Pancreas (tissue), 10 donors: ENCODE results near the gene ADCY1. TPM values are rescaled to one million over a fixed set of nuclear protein-coding genes. Genes with fewer than 3 reads are reported as not detected.
A peak's percentile ranks its signal among the peaks of the same experiment; 100 is the strongest.

Experiments
- ATAC-seq, 4 donors: fragments of 200-7000 bp; cut with Tn5 transposase; one replicate each; pipeline versions ENCODE4 v1.8.0 to v1.9.1; 2020; ENCODE audit warnings: mild to moderate bottlenecking in 4 of 4, moderate library complexity in 4 of 4
- DNase-seq, 6 donors: peaks; one replicate each; pipeline ENCODE4 v3.0.0-alpha.2; 2020
- FAIRE-seq: peaks from 2 replicates; lab custom pipeline; 2012; peaks lifted over from hg19 to GRCh38; lab: Jason Lieb, UNC
- H3K27ac ChIP-seq, 4 donors: fragments of 200-600 bp; sonication (generic); 1 replicate in 3 of 4; 2 replicates in 1 of 4; pipeline versions ENCODE4 v1.5.0 to v1.8.0; 2020
- H3K27me3 ChIP-seq, 4 donors: fragments of 200-600 bp; one replicate each; pipeline ENCODE4 v1.8.0; 2021
- H3K36me3 ChIP-seq, 3 donors: fragments of 200-600 bp; sonication (generic) in 1 of 3; one replicate each; pipeline versions ENCODE4 v1.5.0 to v1.8.0; 2020 to 2021
- H3K4me1 ChIP-seq, 3 donors: fragments of 200-600 bp; one replicate each; pipeline ENCODE4 v1.8.0; 2021
- H3K4me3 ChIP-seq, 4 donors: fragments of 200-600 bp; sonication (generic) in 2 of 4; one replicate each; pipeline versions ENCODE4 v1.5.0 to v1.8.0; 2020 to 2021
- H3K9me3 ChIP-seq, 4 donors: fragments of 200-600 bp; one replicate each; pipeline ENCODE4 v1.8.0; 2021
- WGBS, 2 donors: extraction: QIAGEN DNeasy Blood & Tissue Kit; methylation state at CpG; one replicate each; pipeline ENCODE4 v1.1.7; 2013; 5-methylcytosine and 5-hydroxymethylcytosine counted together
- intact Hi-C, 3 donors: fragments of 100-400 bp; cut with DNase I; formaldehyde crosslinking; loops; one replicate each; pipeline versions ENCODE4 v1.11.1 to v1.14.2; 2022
- polyA plus RNA-seq, 2 donors: library from polyadenylated mRNA; stranded (reverse); fragments of 200-250 nt; gene quantifications; one replicate each; pipeline ENCODE4 v1.2.3, GENCODE V29; 2013
- total RNA-seq, 6 donors: library from RNA; stranded (reverse); fragmentation: NEBNext Ultra II Directional in 4 of 6; extraction: Animal tissue kit (Norgen Biotek cat#: 25700) in 4 of 6; gene quantifications; one replicate each; pipeline versions ENCODE4 v1.2.1 to v1.2.4, GENCODE V29; 2021 to 2023
- TF ChIP-seq, protein P1 (sequence below), 4 donors: fragments of 200-600 bp; sonication (generic) in 3 of 4; IDR thresholded peaks; one replicate each; pipeline versions ENCODE4 v1.5.0 to v1.8.0; 2021; ENCODE audit warnings: antibody characterized with exemption in 4 of 4
- donor health status: healthy with polysubstance abuse.
- donor health status: DM: no; HTN: no; CAD: no; lungs with moderate emphysema.
- donor health status: DM: no; HTN: no; CAD: no.
- donor health status: control.
- donor health status: control.
- donor health status: Bipolar disorder and iron deficiency.
- donor health status: DM: yes; HTN: yes; CAD: no.
- donor health status: DM: no; HTN: no; CAD: no.
- donor health status: DM: no; HTN: no; CAD: no.
- donor health status: DM: yes; HTN: yes; CAD: no.

ADCY1 gene
- total and polyA plus RNA-seq, 8 donors: 1.0 to 5.8 (median 4.2) TPM

DNA sequence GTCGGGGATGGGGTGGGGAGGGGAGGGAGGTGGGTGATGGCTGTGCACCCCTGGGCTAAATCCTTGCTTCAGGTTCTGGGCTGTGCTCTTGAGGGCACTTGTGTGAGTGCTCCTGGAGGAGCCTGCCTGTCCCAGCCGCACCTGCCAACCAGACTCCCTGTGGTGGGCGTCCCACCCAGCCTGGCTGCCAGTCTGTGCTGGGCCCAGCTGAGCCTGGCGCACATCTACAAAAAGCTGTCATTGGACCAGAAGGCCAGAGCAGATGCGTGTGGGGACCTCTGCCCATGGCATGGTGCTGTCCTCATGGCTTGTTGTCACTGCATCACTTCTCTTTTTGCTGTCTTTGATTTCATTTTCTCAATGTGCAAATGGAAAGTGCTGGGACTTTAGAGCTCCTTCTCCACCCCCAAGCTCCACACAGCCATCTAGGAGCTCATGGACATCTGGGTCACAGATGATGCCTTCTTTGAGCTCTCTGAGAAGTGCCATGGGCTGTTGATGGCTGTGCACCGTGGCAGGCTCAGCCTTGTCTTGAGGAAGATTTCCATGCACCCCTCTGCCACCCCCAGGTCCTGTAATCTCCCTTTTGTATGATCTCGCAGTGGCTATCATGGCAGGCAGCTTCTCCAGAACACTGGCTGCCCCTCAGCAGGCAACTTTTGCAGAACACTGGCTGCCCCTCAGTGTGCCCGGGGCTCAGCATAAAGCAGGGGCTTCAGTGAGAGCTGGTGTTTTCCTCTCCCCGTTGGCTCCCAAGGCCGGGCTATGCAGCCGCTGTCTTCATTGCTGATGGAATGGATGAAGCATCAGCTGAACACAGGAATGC is 83.9 kb downstream of the ADCY1 start:
- ATAC-seq (no peak), FAIRE-seq (no peak), DNase-seq (no peak)
- H3K36me3 ChIP-seq: no peaks in the 10 kb centered on the region
- H3K4me3 ChIP-seq: no peak overlapping the region
- intact Hi-C loops: no loop called here
- H3K4me1 ChIP-seq: no peaks in the 10 kb centered on the region
- no peak overlapping the region for H3K27ac ChIP-seq
- TF ChIP-seq, protein P1, sequence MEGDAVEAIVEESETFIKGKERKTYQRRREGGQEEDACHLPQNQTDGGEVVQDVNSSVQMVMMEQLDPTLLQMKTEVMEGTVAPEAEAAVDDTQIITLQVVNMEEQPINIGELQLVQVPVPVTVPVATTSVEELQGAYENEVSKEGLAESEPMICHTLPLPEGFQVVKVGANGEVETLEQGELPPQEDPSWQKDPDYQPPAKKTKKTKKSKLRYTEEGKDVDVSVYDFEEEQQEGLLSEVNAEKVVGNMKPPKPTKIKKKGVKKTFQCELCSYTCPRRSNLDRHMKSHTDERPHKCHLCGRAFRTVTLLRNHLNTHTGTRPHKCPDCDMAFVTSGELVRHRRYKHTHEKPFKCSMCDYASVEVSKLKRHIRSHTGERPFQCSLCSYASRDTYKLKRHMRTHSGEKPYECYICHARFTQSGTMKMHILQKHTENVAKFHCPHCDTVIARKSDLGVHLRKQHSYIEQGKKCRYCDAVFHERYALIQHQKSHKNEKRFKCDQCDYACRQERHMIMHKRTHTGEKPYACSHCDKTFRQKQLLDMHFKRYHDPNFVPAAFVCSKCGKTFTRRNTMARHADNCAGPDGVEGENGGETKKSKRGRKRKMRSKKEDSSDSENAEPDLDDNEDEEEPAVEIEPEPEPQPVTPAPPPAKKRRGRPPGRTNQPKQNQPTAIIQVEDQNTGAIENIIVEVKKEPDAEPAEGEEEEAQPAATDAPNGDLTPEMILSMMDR (IDR thresholded peaks at IDR 0.05): no peak
- 87 to 91% methylated on average over 11 of the region's 11 CpGs for WGBS, 2 donors
- no peaks in the 10 kb centered on the region for H3K27me3 ChIP-seq
- H3K9me3 ChIP-seq: no peaks in the 10 kb centered on the region

DNA sequence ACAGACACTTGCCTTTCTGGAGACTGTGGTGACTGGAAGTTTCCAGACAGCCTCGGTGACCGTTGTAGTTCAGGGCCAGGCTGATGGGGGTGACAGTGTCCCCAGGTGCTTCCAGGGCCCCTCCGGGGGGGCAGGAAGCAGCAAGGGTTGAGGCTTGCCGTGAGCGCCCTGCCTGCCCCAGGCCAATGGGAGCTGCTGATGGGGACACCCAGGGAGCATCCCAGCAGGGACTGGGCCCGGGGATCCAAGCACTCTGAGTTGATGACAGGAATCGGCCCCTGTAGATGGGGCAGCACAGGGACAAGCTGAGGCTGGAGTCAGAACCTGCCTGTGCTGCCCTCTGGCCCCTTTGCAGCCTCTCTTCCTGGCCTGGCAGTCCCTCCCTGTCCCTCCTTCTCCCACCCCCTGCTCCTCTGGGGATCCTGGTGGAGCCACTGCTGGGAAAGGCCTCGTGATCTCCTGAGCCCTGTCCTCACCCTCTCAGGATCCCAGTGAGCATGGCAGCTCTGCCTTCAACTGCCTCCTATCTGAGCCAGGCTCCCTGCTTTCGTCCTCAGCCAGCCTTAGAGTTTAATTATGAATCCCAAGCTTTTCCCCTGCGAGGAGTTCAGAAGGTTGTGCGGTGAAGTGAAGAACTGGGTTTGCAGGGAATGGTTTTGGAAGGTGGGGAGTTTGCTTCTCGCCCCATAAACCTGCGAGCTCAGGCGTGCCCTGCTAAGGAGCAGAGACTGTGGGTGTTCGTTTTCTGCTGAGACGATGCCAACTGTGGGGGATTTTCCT is 84.7 kb downstream of the ADCY1 start:
- 85 to 89% methylated on average over 16 of the region's 16 CpGs for WGBS, 2 donors
- Histone ChIP-seq H3K27me3 (no peaks in the 10 kb centered on the region), H3K9me3 (no peaks in the 10 kb centered on the region), H3K4me1 (no peaks in the 10 kb centered on the region), H3K36me3 (no peaks in the 10 kb centered on the region), H3K27ac (no peak overlapping the region), H3K4me3 (no peak overlapping the region)
- DNase-seq (peak in 1 of 6 donors; percentile 8), ATAC-seq (no peak), FAIRE-seq (no peak)
- TF ChIP-seq, protein P1 (IDR thresholded peaks at IDR 0.05): no peak
- intact Hi-C loops: no loop called here

DNA sequence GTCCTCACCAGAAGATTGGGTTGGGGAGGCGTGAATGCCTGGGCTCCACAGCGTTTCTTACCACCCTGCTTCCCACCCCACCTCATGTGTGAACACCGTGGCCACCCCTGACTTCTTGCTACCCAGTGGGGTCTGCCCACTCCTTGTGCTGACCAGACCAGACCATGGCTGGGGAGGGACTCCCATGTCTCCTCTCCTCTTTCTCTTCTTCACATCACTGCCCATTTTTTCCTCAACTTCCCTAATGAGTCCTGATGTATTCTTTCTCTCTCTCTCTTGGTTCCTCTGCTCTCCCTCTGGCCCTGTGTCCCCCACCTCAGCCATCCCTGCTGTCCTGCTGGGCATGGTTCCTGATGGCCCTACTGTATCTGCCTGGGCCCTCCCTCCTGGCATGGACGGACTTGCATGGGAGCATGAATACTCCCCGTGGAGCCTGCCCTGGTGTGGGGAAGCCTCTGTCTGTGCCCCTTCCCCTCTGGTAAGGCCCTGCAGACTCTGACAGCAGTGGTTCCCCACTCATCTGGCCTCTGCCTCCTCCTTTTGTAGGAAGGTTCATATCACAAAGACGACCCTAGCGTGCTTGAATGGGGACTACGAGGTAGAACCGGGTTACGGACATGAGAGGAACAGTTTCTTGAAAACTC is 85.5 kb downstream of the ADCY1 start:
- no peaks in the 10 kb centered on the region for H3K9me3 ChIP-seq
- no peak overlapping the region for H3K27ac ChIP-seq
- DNase-seq: peak in 1 of 6 donors; percentile 7
- 86 to 94% methylated on average over 10 of the region's 10 CpGs for WGBS, 2 donors
- no peaks in the 10 kb centered on the region for H3K36me3 ChIP-seq
- H3K27me3 ChIP-seq: no peaks in the 10 kb centered on the region
- intact Hi-C loops: loop anchor here in 1 of 3 donors (10.0 kb wide), 1 partner anchor 195 kb away; no protein-coding TSS in a partner anchor
- FAIRE-seq: no peak
- no peaks in the 10 kb centered on the region for H3K4me1 ChIP-seq
- H3K4me3 ChIP-seq: no peak overlapping the region
- TF ChIP-seq, protein P1 (IDR thresholded peaks at IDR 0.05): no peak
- ATAC-seq: no peak

DNA sequence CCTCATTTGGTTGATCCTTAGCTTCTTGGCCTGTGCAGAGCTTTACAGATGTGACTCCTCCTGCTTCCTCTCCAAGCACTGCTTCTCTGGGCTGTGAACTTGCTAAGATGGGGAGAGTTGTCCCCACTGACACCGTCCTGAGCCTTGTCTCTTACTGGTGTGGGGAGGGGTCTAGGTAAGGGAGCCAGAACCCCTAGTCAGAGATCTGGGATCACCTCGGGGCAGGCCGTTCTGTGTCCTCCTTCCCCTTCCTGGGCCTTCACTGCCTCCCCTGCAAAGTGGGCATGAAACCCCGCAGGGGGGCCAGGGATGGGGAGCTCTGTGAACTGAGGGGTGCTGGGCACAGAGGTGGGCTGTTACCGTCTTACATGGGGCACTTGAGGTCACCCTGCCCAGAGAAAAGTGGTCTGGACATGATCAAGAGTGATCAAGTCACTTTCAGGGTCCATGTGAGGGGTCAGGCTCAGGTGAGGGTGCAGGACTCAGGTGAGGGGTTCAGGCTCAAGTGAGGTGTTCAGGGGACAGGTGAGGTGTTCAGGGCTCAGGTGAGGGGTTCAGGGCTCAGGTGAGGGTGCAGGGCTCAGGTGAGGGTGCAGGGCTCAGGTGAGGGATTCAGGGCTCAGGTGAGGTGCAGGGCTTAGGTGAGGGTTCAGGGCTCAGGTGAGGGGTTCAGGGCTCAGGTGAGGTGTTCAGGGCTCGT is 86.2 kb downstream of the ADCY1 start:
- no peaks in the 10 kb centered on the region for H3K36me3 ChIP-seq
- TF ChIP-seq, protein P1 (IDR thresholded peaks at IDR 0.05): no peak
- H3K27me3 ChIP-seq: no peaks in the 10 kb centered on the region
- 80 to 83% methylated on average over 6 of the region's 6 CpGs for WGBS, 2 donors
- no peaks in the 10 kb centered on the region for H3K9me3 ChIP-seq
- FAIRE-seq (no peak), ATAC-seq (no peak), DNase-seq (peak in 1 of 6 donors; percentile 7)
- intact Hi-C loops: loop anchor here in 1 of 3 donors (10.0 kb wide), 1 partner anchor 194 kb away; no protein-coding TSS in a partner anchor
- H3K4me1 ChIP-seq: no peaks in the 10 kb centered on the region
- H3K27ac ChIP-seq: no peak overlapping the region
- H3K4me3 ChIP-seq: no peak overlapping the region
